Measurements from ENCODE around the gene ZNF778. TPM values are rescaled to one million over a fixed set of nuclear protein-coding genes. Genes with fewer than 3 reads are reported as not detected.

Gene ZNF778
- total and polyA plus RNA-seq, 2 donors (not counting 1 experiment from before 2014, with no cell fraction given), result 4.3 to 9.4 TPM

GRCh38 chr16:89197033-89197632 is 20.4 kb upstream of the ZNF778 start:
- TF ChIP-seq EZH2 (IDR thresholded peaks at IDR 0.05; ENCODE audit: low read length, missing control alignments), result no peak
- TF ChIP-seq, protein P1, sequence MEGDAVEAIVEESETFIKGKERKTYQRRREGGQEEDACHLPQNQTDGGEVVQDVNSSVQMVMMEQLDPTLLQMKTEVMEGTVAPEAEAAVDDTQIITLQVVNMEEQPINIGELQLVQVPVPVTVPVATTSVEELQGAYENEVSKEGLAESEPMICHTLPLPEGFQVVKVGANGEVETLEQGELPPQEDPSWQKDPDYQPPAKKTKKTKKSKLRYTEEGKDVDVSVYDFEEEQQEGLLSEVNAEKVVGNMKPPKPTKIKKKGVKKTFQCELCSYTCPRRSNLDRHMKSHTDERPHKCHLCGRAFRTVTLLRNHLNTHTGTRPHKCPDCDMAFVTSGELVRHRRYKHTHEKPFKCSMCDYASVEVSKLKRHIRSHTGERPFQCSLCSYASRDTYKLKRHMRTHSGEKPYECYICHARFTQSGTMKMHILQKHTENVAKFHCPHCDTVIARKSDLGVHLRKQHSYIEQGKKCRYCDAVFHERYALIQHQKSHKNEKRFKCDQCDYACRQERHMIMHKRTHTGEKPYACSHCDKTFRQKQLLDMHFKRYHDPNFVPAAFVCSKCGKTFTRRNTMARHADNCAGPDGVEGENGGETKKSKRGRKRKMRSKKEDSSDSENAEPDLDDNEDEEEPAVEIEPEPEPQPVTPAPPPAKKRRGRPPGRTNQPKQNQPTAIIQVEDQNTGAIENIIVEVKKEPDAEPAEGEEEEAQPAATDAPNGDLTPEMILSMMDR (conservative IDR thresholded peaks at IDR 0.05 in 1 of 2, IDR thresholded peaks at IDR 0.05 in 1 of 2; ENCODE audit: low read depth in 1 of 2, low read length in 2 of 2), result no peak
- Histone ChIP-seq H3K9ac (ENCODE audit: insufficient read depth, low read length) (no peak overlapping the region), H2AFZ (ENCODE audit: low read length) (no peak overlapping the region), H3K4me2 (ENCODE audit: extremely low read depth, insufficient read depth, low read length) (no peak overlapping the region), H3K4me3 (replicated peaks in 1 of 4; ENCODE audit: control extremely low read depth in 1 of 4, insufficient read depth in 1 of 4, low read depth in 3 of 4, low read length in 4 of 4) (no peak overlapping the region), H3K36me3 (ENCODE audit: control insufficient read depth, insufficient read depth, low read length) (no peaks in the 10 kb centered on the region), H3K4me1 (ENCODE audit: control insufficient read depth, extremely low read depth, insufficient read depth, low read length) (no peaks in the 10 kb centered on the region), H4K20me1 (ENCODE audit: control insufficient read depth, extremely low read depth, insufficient read depth, low read length) (no peaks in the 10 kb centered on the region), H3K79me2 (ENCODE audit: control insufficient read depth, insufficient read depth, low read length) (no peaks in the 10 kb centered on the region), H3K27me3 (ENCODE audit: control insufficient read depth, insufficient read depth, low read length) (peaks cover 15% of the 10 kb centered on the region), H3K9me3 (ENCODE audit: control insufficient read depth, insufficient read depth, low read depth, low read length) (no peaks in the 10 kb centered on the region), H3K27ac (ENCODE audit: insufficient read depth, low read length) (no peak overlapping the region)
- no peak for DNase-seq (ENCODE audit: low read depth in 2 of 2)

GRCh38 chr16:89197633-89198416 is 19.7 kb upstream of the ZNF778 start:
- H3K36me3 ChIP-seq (ENCODE audit: control insufficient read depth, insufficient read depth, low read length), result no peaks in the 10 kb centered on the region
- H3K4me2 ChIP-seq (ENCODE audit: extremely low read depth, insufficient read depth, low read length), result no peak overlapping the region
- H3K27ac ChIP-seq (ENCODE audit: insufficient read depth, low read length), result no peak overlapping the region
- peaks cover 22% of the 10 kb centered on the region for H3K27me3 ChIP-seq (ENCODE audit: control insufficient read depth, insufficient read depth, low read length)
- no peak for TF ChIP-seq EZH2 (IDR thresholded peaks at IDR 0.05; ENCODE audit: low read length, missing control alignments)
- TF ChIP-seq, protein P1 (conservative IDR thresholded peaks at IDR 0.05 in 1 of 2, IDR thresholded peaks at IDR 0.05 in 1 of 2; ENCODE audit: low read depth in 1 of 2, low read length in 2 of 2), result no peak
- H4K20me1 ChIP-seq (ENCODE audit: control insufficient read depth, extremely low read depth, insufficient read depth, low read length), result no peaks in the 10 kb centered on the region
- DNase-seq (ENCODE audit: low read depth in 2 of 2), result no peak
- no peak overlapping the region for H3K9ac ChIP-seq (ENCODE audit: insufficient read depth, low read length)
- no peaks in the 10 kb centered on the region for H3K4me1 ChIP-seq (ENCODE audit: control insufficient read depth, extremely low read depth, insufficient read depth, low read length)
- no peak overlapping the region for H3K4me3 ChIP-seq (replicated peaks in 1 of 4; ENCODE audit: control extremely low read depth in 1 of 4, insufficient read depth in 1 of 4, low read depth in 3 of 4, low read length in 4 of 4)
- no peak overlapping the region for H2AFZ ChIP-seq (ENCODE audit: low read length)
- H3K9me3 ChIP-seq (ENCODE audit: control insufficient read depth, insufficient read depth, low read depth, low read length), result no peaks in the 10 kb centered on the region
- H3K79me2 ChIP-seq (ENCODE audit: control insufficient read depth, insufficient read depth, low read length), result no peaks in the 10 kb centered on the region

GRCh38 chr16:89198417-89199240 is 18.9 kb upstream of the ZNF778 start:
- TF ChIP-seq EZH2 (IDR thresholded peaks at IDR 0.05; ENCODE audit: low read length, missing control alignments), result no peak
- TF ChIP-seq, protein P1 (conservative IDR thresholded peaks at IDR 0.05 in 1 of 2, IDR thresholded peaks at IDR 0.05 in 1 of 2; ENCODE audit: low read depth in 1 of 2, low read length in 2 of 2), result no peak
- Histone ChIP-seq H4K20me1 (ENCODE audit: control insufficient read depth, extremely low read depth, insufficient read depth, low read length) (no peaks in the 10 kb centered on the region), H3K4me3 (replicated peaks in 1 of 4; ENCODE audit: control extremely low read depth in 1 of 4, insufficient read depth in 1 of 4, low read depth in 3 of 4, low read length in 4 of 4) (no peak overlapping the region), H3K36me3 (ENCODE audit: control insufficient read depth, insufficient read depth, low read length) (no peaks in the 10 kb centered on the region), H3K9me3 (ENCODE audit: control insufficient read depth, insufficient read depth, low read depth, low read length) (no peaks in the 10 kb centered on the region), H3K79me2 (ENCODE audit: control insufficient read depth, insufficient read depth, low read length) (no peaks in the 10 kb centered on the region), H3K27me3 (ENCODE audit: control insufficient read depth, insufficient read depth, low read length) (peaks cover 27% of the 10 kb centered on the region), H2AFZ (ENCODE audit: low read length) (no peak overlapping the region), H3K27ac (ENCODE audit: insufficient read depth, low read length) (no peak overlapping the region), H3K9ac (ENCODE audit: insufficient read depth, low read length) (no peak overlapping the region), H3K4me2 (ENCODE audit: extremely low read depth, insufficient read depth, low read length) (no peak overlapping the region), H3K4me1 (ENCODE audit: control insufficient read depth, extremely low read depth, insufficient read depth, low read length) (no peaks in the 10 kb centered on the region)
- DNase-seq (ENCODE audit: low read depth in 2 of 2), result no peak
